Measurements from ENCODE around the gene CACNB4.
"Not testable (repeated sequence)": the region's sequence is repeated elsewhere in the genome, so short reads cannot be mapped to it uniquely, and the experiment has no call there.

Gene CACNB4

DNA sequence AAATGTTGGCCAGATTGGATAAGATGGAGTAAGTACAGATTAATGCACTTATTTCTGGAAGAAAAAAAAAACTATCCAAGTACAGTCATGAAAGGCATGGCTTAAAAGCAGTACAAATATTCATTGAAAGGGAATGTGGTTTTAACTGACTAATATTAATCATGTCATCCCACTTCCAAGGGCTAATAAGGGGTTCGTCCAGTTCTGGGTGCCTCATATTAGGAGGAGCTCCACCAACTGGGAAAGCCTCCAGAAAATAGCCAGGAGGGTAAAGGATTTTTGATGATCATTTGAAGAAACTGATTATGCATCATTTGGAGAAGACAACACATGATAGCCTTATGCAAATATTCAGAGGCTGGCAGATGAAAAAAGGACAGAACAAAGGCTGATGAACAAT, 155.4 kb downstream of the CACNB4 start:
- DNase-seq (ENCODE audit: low spot score): no peak

DNA sequence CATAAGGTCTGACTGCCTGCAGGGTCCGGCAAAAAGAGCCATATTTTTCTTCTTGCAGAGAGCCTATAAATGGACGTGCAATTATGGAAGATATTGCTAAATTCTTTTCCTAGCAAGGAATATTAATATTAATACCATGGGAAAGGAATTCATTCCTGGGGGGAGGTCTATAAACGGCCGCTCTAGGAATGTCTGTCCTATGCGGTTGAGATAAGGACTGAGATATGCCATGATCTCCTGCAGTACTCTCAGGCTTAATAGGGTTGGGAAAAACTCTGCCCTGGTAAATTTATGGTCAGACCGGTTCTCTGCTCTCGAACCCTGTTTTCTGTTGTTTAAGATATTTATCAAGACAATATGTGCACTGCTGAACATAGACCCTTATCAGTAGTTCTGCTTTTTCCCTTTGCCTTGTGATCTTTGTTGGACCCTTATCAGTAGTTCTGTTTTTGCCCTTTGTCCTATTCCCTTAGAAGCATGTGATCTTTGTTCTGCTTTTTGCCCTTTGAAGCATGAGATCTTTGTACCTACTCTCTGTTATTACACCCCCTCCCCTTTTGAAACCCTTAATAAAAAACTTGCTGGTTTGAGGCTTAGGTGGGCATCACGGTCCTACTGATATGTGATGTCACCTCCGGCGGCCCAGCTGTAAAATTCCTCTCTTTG, 156.2 kb downstream of the CACNB4 start:
- DNase-seq (ENCODE audit: low spot score): not testable (repeated sequence)

GRCh38 chr2:151937966-151938365, 160.9 kb downstream of the CACNB4 start:
- no peak for DNase-seq (ENCODE audit: low spot score)

GRCh38 chr2:151936626-151937025, 162.2 kb downstream of the CACNB4 start:
- no peak for DNase-seq (ENCODE audit: low spot score)

DNA sequence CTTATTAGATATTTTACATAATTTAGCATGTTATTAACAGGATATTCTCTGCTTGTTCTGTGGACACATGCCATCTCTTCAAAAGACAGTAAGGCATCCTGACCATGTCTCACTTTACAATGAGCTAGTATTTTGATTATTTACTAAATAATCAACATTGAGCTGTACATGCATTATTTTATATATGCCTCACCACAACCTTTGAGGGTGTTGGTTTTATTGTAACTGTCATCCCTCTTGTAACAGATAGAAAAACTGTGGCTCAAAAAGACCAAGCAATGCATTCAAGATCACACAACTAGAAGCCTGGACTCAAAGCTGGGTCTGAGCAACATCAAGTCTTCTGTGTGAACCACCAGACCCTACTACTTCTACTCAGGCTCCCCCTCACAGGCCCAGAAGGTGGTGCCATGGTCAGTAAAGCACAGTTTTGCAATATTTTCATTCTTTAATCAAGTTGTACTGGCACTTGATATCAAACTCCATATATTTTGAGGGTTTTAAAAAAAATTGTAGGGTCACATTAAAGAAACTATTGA, 165.5 kb downstream of the CACNB4 start:
- no peak for DNase-seq (ENCODE audit: low spot score)

DNA sequence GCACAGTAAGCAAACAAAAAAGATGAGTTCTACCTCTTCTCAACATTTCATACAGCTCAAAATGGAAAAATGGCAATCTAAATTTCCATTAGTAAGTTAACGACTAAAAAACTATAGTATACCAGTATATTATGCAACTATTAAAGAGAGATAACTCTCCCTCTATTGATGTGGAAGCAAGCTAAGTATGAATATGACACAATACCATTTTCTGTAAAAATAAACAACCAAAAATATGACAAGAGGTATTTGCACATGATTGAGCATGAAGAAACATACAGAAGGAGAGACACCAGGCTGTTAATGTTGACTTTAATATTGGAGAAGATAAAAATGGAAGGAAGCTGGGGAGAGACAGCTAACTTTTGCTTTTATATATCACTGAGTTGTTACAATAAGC, 167.1 kb downstream of the CACNB4 start:
- no peak for DNase-seq (ENCODE audit: low spot score)

- no peak for DNase-seq (ENCODE audit: low spot score)
These were observed 167.7 kb downstream of the CACNB4 start for GRCh38 chr2:151931030-151931611.

GRCh38 chr2:151930042-151930441, 168.8 kb downstream of the CACNB4 start:
- no peak for DNase-seq (ENCODE audit: low spot score)

DNA sequence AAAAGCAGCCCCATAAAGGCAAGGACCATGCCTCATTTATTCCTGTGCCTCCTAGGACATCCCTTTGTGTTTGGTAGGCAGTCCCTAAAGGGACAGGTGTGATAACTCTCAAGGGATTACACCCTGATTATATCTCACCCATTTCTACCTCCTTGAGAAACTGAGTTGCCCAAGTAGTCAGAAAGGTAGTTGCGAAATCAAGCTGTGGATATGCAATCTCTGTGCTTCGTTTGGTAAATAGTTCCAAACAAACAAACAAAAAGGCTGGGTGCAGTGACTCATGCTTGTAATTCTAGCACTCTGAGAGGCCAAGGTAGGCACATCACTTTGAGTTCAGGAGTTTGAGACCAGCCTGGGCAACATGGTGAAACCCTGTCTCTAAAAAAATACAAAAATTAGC, 170.5 kb downstream of the CACNB4 start:
- no peak for DNase-seq (ENCODE audit: low spot score)

DNA sequence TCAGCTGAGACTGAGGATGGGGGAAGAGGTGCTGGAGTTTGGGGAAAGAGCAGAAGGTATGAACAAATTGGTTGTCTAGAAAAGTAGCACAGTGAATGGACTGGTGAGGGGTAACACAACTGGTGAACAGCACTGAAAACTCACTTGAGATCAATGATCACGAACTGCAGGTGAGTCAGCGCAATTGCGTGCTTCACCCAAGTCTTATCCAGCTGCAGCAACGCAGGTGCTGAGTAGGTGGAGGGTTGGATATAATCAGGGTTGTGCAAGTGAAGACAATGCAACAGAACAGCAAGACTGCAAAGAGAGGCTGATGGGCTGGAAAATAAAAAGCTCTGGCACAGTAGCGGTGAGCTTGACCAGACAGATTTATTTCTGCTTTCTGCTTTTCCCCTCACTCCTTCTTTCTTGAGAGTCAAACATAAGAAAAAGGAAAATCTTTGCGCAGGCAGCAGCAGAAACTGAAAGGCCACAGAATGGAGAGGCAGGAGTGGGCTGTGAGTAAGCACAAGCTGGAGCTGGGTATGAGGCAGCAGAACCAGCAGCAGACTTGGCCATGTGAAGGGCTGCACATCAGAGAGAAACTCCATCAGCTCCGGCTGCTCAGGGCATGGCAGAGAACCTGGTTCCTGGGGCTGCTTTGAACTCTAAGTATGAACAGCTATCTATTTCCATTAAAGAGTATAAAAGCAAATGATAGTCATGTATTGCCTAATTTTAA, 171.2 kb downstream of the CACNB4 start:
- DNase-seq (ENCODE audit: low spot score): peak; percentile 60

DNA sequence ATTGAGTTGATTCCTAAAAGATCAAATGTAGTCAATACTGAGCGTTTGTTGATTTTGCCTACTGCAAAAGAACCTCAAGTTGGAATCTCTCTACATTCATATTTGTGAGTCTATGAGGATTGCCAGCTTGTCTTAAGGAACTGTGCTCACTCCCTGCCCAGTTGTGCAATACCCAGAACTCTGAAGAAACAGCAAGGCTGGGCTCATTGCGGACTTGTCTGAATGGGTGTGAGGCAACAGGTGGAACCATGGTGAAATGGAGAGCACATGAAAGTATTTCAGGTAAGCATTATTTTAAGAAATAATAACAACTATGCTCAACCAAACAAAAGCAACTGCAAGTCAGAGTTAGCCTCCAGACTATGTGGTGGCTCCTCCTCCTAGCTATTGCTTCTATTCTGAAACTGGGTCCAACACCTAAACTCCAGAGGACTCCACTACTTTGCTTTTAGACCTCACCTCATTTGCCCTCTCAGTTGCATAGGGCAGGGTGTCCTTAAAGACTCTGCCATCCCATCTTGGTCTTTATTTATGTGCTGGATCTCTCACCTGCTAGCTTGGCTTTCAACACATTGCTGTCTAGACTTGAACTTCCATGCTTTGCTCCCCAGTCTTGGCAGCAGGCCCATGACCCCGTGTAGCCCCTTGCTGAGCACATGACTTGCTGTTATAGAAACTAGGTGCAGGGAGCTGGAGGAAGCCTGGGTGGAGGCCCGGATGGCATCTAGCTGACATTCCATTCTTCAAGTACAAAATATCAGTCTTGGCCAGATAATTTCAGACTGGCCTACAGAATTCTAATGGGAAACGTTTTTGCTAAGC, 175.8 kb downstream of the CACNB4 start:
- DNase-seq (ENCODE audit: low spot score): no peak

DNA sequence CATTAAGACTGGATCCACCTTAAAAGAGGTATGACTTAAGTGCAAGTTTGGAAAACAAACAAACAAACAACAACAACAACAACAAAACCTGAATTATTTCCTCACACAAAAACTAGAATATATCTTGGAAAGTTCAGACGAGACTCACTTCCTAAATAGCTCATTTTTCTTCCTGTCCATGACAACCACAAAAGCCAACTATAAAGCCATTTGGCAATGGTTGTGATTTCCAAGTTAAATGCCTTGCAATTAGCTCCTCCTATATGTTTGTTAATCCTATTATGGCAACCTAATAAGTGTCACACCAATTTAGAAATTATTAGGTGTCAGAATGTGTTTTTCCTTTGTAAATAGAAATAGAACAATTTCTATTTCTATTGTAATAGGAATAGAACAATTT, 179.1 kb downstream of the CACNB4 start:
- no peak for DNase-seq (ENCODE audit: low spot score)

GRCh38 chr2:151918308-151918707, 180.5 kb downstream of the CACNB4 start:
- no peak for DNase-seq (ENCODE audit: low spot score)

- DNase-seq (ENCODE audit: low spot score): no peak
These were observed 182.2 kb downstream of the CACNB4 start for GRCh38 chr2:151916632-151917031.

DNA sequence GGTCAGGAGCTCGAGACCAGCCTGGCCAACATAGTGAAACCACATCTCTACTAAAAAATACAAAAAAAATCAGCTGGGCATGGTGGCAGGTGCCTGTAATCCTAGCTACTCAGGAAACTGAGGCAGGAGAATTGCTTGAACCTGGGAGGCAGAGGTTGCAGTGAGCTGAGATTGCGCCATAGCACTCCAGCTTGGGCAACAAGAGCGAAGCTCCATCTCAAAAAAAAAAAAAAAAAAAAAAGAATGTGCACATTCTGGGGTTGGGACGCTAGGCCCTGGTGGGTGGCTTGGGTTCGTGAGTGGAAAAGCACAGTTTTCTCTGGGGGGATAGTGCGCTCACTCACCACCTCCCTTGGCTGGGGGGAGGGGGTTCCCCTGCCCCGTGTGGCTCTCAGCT, 183.2 kb downstream of the CACNB4 start:
- DNase-seq (ENCODE audit: low spot score): not testable (repeated sequence)

DNA sequence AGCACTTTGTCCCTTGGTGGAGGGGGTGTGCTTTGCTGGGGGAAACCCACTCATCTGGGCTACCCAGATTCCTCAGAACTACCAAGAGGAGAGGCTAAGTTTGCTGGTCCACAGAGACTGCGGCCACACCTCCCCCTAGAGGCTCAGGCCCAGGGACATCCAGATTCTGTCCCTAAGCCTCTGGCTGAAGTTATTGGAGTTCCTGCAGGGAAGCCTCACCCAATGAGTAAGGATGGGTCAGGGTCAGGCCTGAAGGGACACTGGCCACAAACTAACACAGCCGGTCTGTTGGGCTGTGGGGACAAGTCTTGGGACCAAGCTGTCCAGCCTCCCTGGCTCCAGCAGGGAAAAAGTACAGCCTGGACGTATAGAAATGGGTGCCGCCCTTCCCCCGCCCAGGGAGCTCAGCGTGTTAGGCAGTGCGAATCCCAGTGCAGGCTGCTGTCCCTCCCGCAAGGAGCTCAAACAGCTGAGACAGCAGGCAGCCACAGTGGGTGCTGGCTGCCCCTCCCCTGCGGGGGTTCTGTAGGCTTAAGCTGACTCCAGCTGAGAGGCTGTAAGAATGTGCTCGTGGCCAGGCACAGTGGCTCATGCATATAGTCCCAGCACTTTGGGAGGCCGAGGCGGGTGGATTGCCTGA, 183.7 kb downstream of the CACNB4 start:
- DNase-seq (ENCODE audit: low spot score): no peak

DNA sequence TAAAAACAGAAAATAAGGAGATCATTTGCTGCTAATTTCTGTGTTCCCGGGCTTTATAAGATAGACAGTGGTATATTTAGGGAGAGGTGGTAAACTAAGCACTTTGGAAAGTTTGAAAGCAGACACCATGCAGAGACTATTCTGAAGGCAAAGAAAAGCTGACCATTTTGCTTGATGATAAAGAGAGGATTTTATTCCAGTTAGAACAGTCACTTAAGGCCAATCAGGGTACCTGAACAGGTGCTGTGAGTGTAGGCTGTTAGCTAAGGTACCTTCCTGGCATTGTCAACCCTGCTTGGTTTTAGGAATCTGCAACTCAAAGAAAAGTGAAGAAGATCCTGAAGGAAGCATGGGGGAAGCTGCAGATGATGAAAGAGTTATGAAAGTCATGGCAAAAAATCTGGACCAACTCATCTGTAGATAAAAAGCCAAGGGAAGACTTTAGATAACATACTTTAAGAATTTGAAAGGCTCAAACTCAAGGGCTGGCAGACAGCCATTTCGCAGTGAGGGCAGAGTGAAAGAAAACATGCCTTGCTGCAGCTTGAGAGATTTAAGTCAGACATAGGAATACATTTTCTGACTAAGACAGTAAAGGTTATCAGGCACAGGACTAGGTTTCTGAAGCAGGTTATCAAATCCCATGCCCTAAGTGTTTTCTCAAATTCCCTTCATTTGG, 190.5 kb downstream of the CACNB4 start:
- no peak for DNase-seq (ENCODE audit: low spot score)

DNA sequence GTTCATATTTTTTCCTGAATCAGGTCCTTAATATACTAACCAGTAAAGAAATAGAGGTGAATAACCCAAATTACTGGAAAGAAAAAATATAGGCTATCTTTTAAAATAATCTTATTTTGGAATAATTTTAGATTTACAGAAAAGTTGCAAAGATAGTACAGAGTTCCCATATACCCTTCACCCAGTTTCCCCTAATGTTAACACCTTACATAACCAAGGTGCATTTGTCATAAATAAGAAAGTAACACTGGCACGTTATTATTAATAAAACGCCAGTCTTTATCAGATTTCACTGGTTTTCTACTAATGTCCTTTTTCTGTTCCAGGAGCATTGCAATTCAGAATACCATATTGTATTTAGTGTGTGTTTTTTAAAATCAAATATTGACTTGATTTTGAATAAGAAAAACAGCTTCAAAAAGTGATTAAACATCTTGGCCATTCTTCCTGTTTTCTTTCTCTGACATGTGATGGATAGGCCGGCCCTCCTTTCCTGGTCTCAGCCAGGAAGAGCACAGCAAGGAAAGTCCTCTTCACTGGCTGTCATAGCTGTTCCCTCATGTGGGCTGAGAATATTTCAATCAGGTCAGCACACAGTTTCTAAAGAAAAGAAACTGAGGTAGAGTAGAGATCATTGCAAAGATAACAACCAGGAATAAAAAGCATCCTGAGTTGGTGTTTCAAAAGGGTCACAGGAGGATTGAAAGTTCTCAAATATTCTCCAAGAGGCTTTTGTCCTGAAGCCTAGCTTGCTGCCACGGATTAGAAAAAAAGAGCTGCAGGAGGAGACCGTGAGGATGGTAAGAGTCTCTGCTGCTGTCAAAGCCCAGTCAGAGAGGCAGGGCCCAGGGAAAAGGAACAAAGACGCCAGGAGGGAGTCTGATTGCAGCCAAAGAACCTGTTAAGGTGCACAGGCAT, 191.3 kb downstream of the CACNB4 start:
- DNase-seq (ENCODE audit: low spot score): peak; percentile 63

- peak; percentile 56 for DNase-seq (ENCODE audit: low spot score)
These were observed 192.2 kb downstream of the CACNB4 start for GRCh38 chr2:151906633-151906998.

- DNase-seq (ENCODE audit: low spot score): no peak
These were observed 192.7 kb downstream of the CACNB4 start for GRCh38 chr2:151905963-151906632.
